Natural killer cell (primary cell): Measurements from ENCODE around the gene STXBP6. TPM values are rescaled to one million over a fixed set of nuclear protein-coding genes. Genes with fewer than 3 reads are reported as not detected.

ENCODE experiments used
- ATAC-seq, 3 donors: fragments of 150-1000 bp in 2 of 3; fragments of 200-7000 bp in 1 of 3; cut with Tn5 transposase; 1 replicate in 1 of 3; 2 replicates in 2 of 3; pipeline ENCODE4 v1.10.0; 2021; ENCODE audit warnings: mild to moderate bottlenecking in 2 of 3, moderate library complexity in 2 of 3
- DNase-seq, 2 donors: peaks; one replicate each; pipeline versions ENCODE4 v3.0.0 to v3.0.0-alpha.2; 2013 to 2021; ENCODE audit warnings: mixed read lengths in 1 of 2
- H3K27ac ChIP-seq: one replicate; pipeline ENCODE4 v1.5.1; 2013; ENCODE audit warnings: mild to moderate bottlenecking, low read length
- H3K27me3 ChIP-seq: one replicate; pipeline ENCODE4 v1.6.1; 2013; ENCODE audit warnings: low read length; ENCODE audit not compliant: control insufficient read depth, insufficient read depth
- H3K36me3 ChIP-seq: one replicate; pipeline ENCODE4 v1.6.1; 2013; ENCODE audit warnings: low read length; ENCODE audit not compliant: control insufficient read depth, insufficient read depth
- H3K4me1 ChIP-seq: one replicate; pipeline ENCODE4 v1.6.1; 2013; ENCODE audit warnings: low read length; ENCODE audit not compliant: control insufficient read depth, insufficient read depth
- H3K4me3 ChIP-seq: one replicate; pipeline ENCODE4 v1.5.1; 2013; ENCODE audit warnings: low read length
- H3K9me3 ChIP-seq: one replicate; pipeline ENCODE4 v1.6.1; 2013; ENCODE audit warnings: low read length; ENCODE audit not compliant: control insufficient read depth, insufficient read depth
- H3K27ac Mint-ChIP-seq, 2 donors: one replicate each; pipeline ENCODE4 v1.8.0; 2022; ENCODE audit warnings: mild to moderate bottlenecking in 2 of 2, mixed read lengths in 2 of 2, moderate library complexity in 1 of 2
- H3K27me3 Mint-ChIP-seq, 2 donors: one replicate each; pipeline ENCODE4 v1.8.0; 2022; ENCODE audit warnings: low read depth in 2 of 2, mixed read lengths in 2 of 2
- H3K36me3 Mint-ChIP-seq: one replicate; pipeline ENCODE4 v1.8.0; 2022; ENCODE audit warnings: mixed read lengths
- H3K4me1 Mint-ChIP-seq, 2 donors: one replicate each; pipeline ENCODE4 v1.8.0; 2022; ENCODE audit warnings: mixed read lengths in 2 of 2
- H3K4me3 Mint-ChIP-seq: one replicate; pipeline ENCODE4 v1.8.0; 2022; ENCODE audit warnings: mild to moderate bottlenecking, moderate library complexity, mixed read lengths
- H3K9me3 Mint-ChIP-seq, 2 donors: one replicate each; pipeline ENCODE4 v1.8.0; 2022; ENCODE audit warnings: mixed read lengths in 2 of 2
- CTCF ChIP-seq: fragments of 200-600 bp; IDR thresholded peaks from one replicate; pipeline ENCODE4 v1.8.0; 2022; ENCODE audit warnings: antibody characterized with exemption
- WGBS: methylation state at CpG from one replicate; pipeline ENCODE4 v1.1.7; 2013; ENCODE audit warnings: missing lambda C conversion rate; ENCODE audit not compliant: insufficient coverage; 5-methylcytosine and 5-hydroxymethylcytosine counted together
- intact Hi-C: fragments of 100-400 bp; cut with micrococcal nuclease; formaldehyde crosslinking; loops from one replicate; pipeline ENCODE4 v1.14.2; 2022
- total RNA-seq, 4 donors: library from RNA; stranded (reverse); fragments of 120-200 nt in 1 of 4; gene quantifications; one replicate each; pipeline versions ENCODE4 v1.2.3 to v1.2.4, GENCODE V29; 2013 to 2022

STXBP6 gene
- total RNA-seq, 3 donors from 2014 or later (not counting 1 experiment from before 2014, with no cell fraction given): 0.20 TPM; not detected in 2

DNA sequence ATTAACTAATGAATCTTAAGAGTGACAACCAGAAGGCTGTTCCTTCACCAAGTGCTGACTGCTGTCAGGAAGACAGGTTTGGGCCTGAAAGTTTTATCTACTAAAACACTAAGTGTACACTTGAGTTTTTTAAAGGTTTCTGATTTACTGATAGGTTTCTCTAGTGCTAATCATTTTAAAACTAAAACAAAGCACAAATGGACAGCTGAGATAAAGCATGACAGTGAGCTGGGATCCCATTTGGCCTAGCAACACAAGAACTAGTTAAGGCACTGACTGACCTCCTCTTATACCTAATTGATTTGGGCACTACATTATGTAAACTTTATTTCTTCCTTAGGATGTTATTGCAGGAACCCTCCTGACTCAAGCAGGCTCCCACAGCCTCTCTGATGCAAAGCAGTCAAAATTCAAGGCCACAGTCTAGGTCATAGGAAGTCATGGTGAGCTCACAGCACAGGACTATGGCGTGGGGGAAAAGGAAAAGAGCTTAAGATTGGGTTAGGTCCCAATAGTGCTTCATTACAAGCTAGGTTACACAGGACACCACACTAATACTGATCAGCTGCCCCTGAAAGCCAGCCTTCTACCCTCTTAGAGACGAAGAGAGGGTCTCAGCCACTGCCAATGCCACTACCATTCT, 3.5 kb downstream of the STXBP6 start:
- Mint-ChIP-seq H3K27me3 (peaks cover 40 to 65% of the 10 kb centered on the region in 2 donors), H3K27ac (no peak overlapping the region), H3K4me1 (peaks cover 7 to 12% of the 10 kb centered on the region in 2 donors), H3K36me3 (no peaks in the 10 kb centered on the region), H3K9me3 (no peaks in the 10 kb centered on the region), H3K4me3 (no peak overlapping the region)
- no peak for ATAC-seq
- no peak overlapping the region for H3K27ac ChIP-seq
- intact Hi-C loops: no loop called here
- no peaks in the 10 kb centered on the region for H3K9me3 ChIP-seq
- no peak for DNase-seq
- 72% methylated on average over 2 of the region's 2 CpGs for WGBS
- H3K36me3 ChIP-seq: no peaks in the 10 kb centered on the region
- H3K4me3 ChIP-seq: no peak overlapping the region
- peaks cover 8% of the 10 kb centered on the region for H3K4me1 ChIP-seq
- peaks cover 40% of the 10 kb centered on the region for H3K27me3 ChIP-seq
- TF ChIP-seq CTCF: no peak

DNA sequence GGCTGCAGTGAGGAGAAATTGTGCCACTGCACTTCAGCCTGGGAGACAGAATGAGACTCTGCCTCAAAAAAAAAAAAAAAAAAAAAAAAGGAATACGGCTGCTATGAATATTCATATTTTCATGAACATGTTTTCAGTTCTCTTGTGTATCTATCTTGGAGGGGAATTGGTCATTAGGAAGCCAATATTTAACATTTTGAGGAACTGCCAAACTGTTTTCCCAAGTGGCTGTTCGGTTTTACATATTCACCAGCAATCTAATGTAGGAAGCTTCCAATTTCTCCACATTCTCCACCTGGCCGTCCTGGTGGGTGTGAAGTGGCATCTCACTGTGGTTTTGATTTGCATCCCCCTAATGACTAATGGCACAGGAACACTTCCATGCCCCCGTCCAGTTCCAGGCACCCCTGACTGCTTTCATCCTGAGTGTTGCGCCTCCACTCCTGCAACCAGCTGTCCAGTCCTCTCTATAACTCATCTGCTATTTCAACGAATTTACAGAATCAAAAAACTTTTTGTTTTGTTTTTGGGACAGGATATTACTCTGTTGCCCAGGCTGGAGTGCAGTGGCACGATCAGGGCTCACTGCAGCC, 5.7 kb downstream of the STXBP6 start:
- Histone ChIP-seq H3K27ac (no peak overlapping the region), H3K36me3 (no peaks in the 10 kb centered on the region), H3K9me3 (no peaks in the 10 kb centered on the region), H3K27me3 (peaks cover 25% of the 10 kb centered on the region), H3K4me3 (no peak overlapping the region), H3K4me1 (peaks cover 3% of the 10 kb centered on the region)
- 84% methylated on average over 5 of the region's 7 CpGs for WGBS
- Mint-ChIP-seq H3K4me1 (peaks cover 0 to 7% of the 10 kb centered on the region in 2 donors), H3K27me3 (peaks cover 27 to 50% of the 10 kb centered on the region in 2 donors), H3K27ac (no peak overlapping the region), H3K9me3 (no peaks in the 10 kb centered on the region), H3K36me3 (no peaks in the 10 kb centered on the region), H3K4me3 (no peak overlapping the region)
- ATAC-seq: no peak
- intact Hi-C loops: no loop called here
- no peak for TF ChIP-seq CTCF
- DNase-seq: no peak

DNA sequence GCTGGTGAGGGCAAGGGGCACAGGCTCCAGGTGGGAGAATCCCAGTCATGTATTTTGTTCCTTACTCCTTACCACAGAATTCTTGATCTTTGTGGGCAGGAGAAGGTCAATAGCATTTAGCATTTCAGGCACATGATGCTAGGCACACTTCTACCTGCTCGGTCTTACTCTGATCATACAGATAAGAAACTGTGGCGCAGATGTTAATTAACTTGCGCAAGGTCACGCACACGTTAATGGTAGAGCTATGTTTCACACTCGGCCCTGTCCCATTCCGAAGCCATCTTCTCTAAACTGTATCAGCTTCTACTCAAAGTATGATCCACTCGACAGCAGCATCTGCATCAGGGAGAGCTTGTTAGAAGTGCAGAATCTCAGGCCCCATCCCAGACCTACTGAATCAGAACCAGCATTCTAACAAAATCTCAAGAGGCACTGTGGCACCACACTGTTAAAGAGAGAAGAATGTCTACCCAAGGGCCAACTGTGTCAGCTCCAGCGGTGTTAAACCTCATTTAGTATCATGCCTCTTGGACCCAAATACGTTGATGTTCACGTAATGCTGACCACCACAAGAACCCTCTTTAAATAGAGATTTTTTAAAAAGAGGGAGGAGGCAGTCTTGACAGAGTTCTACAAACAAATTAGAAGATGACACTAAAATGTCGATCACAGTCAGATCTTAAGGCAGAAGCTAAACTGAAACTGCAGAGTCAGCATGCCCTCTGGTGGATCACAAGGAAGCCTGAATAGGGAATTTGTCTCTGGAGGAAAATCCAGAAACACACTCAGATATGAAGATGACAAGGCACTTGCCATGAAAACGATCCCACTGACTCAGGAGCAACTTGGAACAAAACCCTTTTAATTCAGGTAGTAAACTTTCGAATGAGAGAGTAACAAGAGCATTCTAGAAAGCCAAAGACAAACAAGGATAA, 7.3 kb downstream of the STXBP6 start:
- 84% methylated on average over 14 of the region's 14 CpGs for WGBS
- Histone ChIP-seq H3K36me3 (no peaks in the 10 kb centered on the region), H3K9me3 (no peaks in the 10 kb centered on the region), H3K27ac (no peak overlapping the region), H3K4me1 (no peaks in the 10 kb centered on the region), H3K27me3 (peaks cover 10% of the 10 kb centered on the region), H3K4me3 (no peak overlapping the region)
- peaks cover 12 to 34% of the 10 kb centered on the region in 2 donors for H3K27me3 Mint-ChIP-seq
- no peak overlapping the region for H3K4me3 Mint-ChIP-seq
- TF ChIP-seq CTCF: no peak
- H3K36me3 Mint-ChIP-seq: no peaks in the 10 kb centered on the region
- H3K9me3 Mint-ChIP-seq: peaks cover 0 to 2% of the 10 kb centered on the region in 2 donors
- ATAC-seq (no peak), DNase-seq (no peak)
- H3K27ac Mint-ChIP-seq: no peak overlapping the region
- intact Hi-C loops: no loop called here
- no peaks in the 10 kb centered on the region for H3K4me1 Mint-ChIP-seq
